K562 (cell line): ENCODE data around the gene ADAMTS15. TPM values are rescaled to one million over a fixed set of nuclear protein-coding genes. Genes with fewer than 3 reads are reported as not detected.

Source experiments
- ATAC-seq: fragments of 200-7000 bp; cut with Tn5 transposase; 3 replicates; pipeline ENCODE4 v1.9.1; 2020; ENCODE audit warnings: moderate library complexity
- BruUV-seq: library from RNA; stranded (reverse); fragments of 400-500 nt; replicated peaks from 2 replicates; lab custom pipeline; 2021; lab: Mats Ljungman, UMichigan
- CTCF ChIA-PET: fragments of 300-600 bp; formaldehyde crosslinking; extraction: SDS; loops from one replicate; lab custom pipeline; 2021; ENCODE audit warnings: low intra/inter-chr PET ratio; lab: Yijun Ruan, JAX
- POLR2A ChIA-PET: fragments of 300-600, 350-650 bp; sonication (Branson Sonifier 250); formaldehyde crosslinking; extraction: SDS; loops from one replicate; lab custom pipeline; 2021; ENCODE audit warnings: antibody characterized with exemption, inconsistent platforms; lab: Yijun Ruan, JAX
- DNase-seq, 4 experiments: peaks; one replicate each; pipeline versions ENCODE4 v3.0.0 to v3.0.0-alpha.2; 2011 to 2018; ENCODE audit warnings: low spot score in 3 of 4, mixed read lengths in 3 of 4; ENCODE audit errors: extremely low read depth in 1 of 4
- FAIRE-seq: peaks from 2 replicates; lab custom pipeline; 2011; peaks lifted over from hg19 to GRCh38; lab: Jason Lieb, UNC
- H2AFZ ChIP-seq: 2 replicates; pipeline ENCODE4 v1.6.0; 2011; ENCODE audit warnings: low read depth, low read length, control low read depth, inconsistent platforms
- H3K27ac ChIP-seq: fragments of 200-600 bp; 3 replicates; pipeline ENCODE4 v1.8.0; 2011; ENCODE audit warnings: low read depth, mild to moderate bottlenecking, control low read depth, inconsistent platforms, low read length, moderate library complexity, mixed read lengths; ENCODE audit errors: extremely low read depth
- H3K27me3 ChIP-seq, 2 experiments: fragments of 300-600 bp in 1 of 2; 2 replicates in 1 of 2; 3 replicates in 1 of 2; pipeline versions ENCODE4 v1.6.0 to v1.8.0; 2011; ENCODE audit warnings: inconsistent platforms in 2 of 2, low read length in 2 of 2, mild to moderate bottlenecking in 1 of 2, mixed read lengths in 1 of 2, moderate library complexity in 1 of 2; ENCODE audit not compliant: control insufficient read depth in 2 of 2, insufficient read depth in 2 of 2
- H3K36me3 ChIP-seq: fragments of 300-600 bp; 3 replicates; pipeline ENCODE4 v1.8.0; 2011; ENCODE audit warnings: mild to moderate bottlenecking, low read length, inconsistent platforms; ENCODE audit not compliant: control insufficient read depth, insufficient read depth
- H3K4me1 ChIP-seq, 2 experiments: fragments of 200-600 bp in 1 of 2; replicated peaks in 1 of 2; 2 replicates in 1 of 2; 3 replicates in 1 of 2; pipeline versions ENCODE4 v1.5.1 to v1.8.0; 2011; ENCODE audit warnings: inconsistent platforms in 2 of 2, low read length in 2 of 2, mild to moderate bottlenecking in 1 of 2, mixed read lengths in 1 of 2, moderate library complexity in 1 of 2; ENCODE audit not compliant: control insufficient read depth in 2 of 2, insufficient read depth in 2 of 2
- H3K4me2 ChIP-seq: 2 replicates; pipeline ENCODE4 v1.6.1; 2011; ENCODE audit warnings: low read length, control low read depth, inconsistent platforms, mixed read lengths; ENCODE audit not compliant: insufficient read depth
- H3K4me3 ChIP-seq: fragments of 200-600 bp; sonication (generic), shearing (Covaris generic); 2 replicates; pipeline ENCODE4 v1.5.1; 2016; ENCODE audit warnings: control low read depth, inconsistent platforms
- H3K79me2 ChIP-seq: fragments of 200-600 bp; 3 replicates; pipeline ENCODE4 v1.8.0; 2011; ENCODE audit warnings: low read length, inconsistent platforms; ENCODE audit not compliant: control insufficient read depth, insufficient read depth
- H3K9ac ChIP-seq, 2 experiments: 2 replicates each; pipeline versions ENCODE4 v1.6.0 to v1.6.1; 2011; ENCODE audit warnings: low read depth in 2 of 2, low read length in 2 of 2, control low read depth in 1 of 2, inconsistent platforms in 1 of 2, mild to moderate bottlenecking in 1 of 2, mixed read lengths in 1 of 2; ENCODE audit not compliant: insufficient read depth in 1 of 2
- H3K9me1 ChIP-seq: one replicate; pipeline ENCODE4 v1.6.0; 2011; ENCODE audit warnings: inconsistent platforms, mild to moderate bottlenecking, low read length, moderate library complexity; ENCODE audit not compliant: control insufficient read depth, insufficient read depth
- H3K9me3 ChIP-seq: replicated peaks from 2 replicates; pipeline ENCODE4 v1.5.1; 2011; ENCODE audit warnings: low read depth, low read length, inconsistent platforms; ENCODE audit not compliant: control insufficient read depth, insufficient read depth
- H4K20me1 ChIP-seq: replicated peaks from 2 replicates; pipeline ENCODE4 v1.6.1; 2011; ENCODE audit warnings: low read length, inconsistent platforms, mixed read lengths; ENCODE audit not compliant: control insufficient read depth, insufficient read depth
- CREBBP ChIP-seq: IDR thresholded peaks from one replicate; pipeline ENCODE4 v1.6.1; 2012; ENCODE audit warnings: low read depth, mild to moderate bottlenecking, control low read depth, inconsistent platforms, low read length
- DPF2 ChIP-seq: fragments of 450-650 bp; IDR thresholded peaks from 2 replicates; pipeline ENCODE4 v1.6.1; 2016
- GATA2 ChIP-seq: sonication (generic); formaldehyde crosslinking; IDR thresholded peaks from 2 replicates; pipeline ENCODE4 v1.4.0; 2020; ENCODE audit warnings: mild to moderate bottlenecking, missing genetic modification reagents
- HDAC6 ChIP-seq: IDR thresholded peaks from 2 replicates; pipeline ENCODE4 v1.6.1; 2012; ENCODE audit warnings: low read depth, mild to moderate bottlenecking, control low read depth, inconsistent platforms, low read length, moderate library complexity
- NR1H2 ChIP-seq: sonication (generic); formaldehyde crosslinking; IDR thresholded peaks from 2 replicates; pipeline ENCODE4 v1.4.0; 2020; ENCODE audit warnings: mild to moderate bottlenecking, missing genetic modification reagents
- PHF20 ChIP-seq: fragments of 450-650 bp; IDR thresholded peaks from 2 replicates; pipeline ENCODE4 v1.6.1; 2018; ENCODE audit not compliant: partially characterized antibody
- THRAP3 ChIP-seq: fragments of 450-650 bp; IDR thresholded peaks from 2 replicates; pipeline ENCODE4 v1.6.1; 2016; ENCODE audit warnings: mild to moderate bottlenecking, inconsistent platforms, borderline replicate concordance
- TRIM24 ChIP-seq, 2 experiments: fragments of 450-650 bp; IDR thresholded peaks; 2 replicates each; pipeline ENCODE4 v1.6.1; 2016
- WGBS: fragments of 100-300 bp; shearing (Covaris generic); methylation state at CpG from one replicate; pipeline ENCODE4 v1.1.6; 2016; ENCODE audit warnings: low coverage, mixed read lengths; ENCODE audit not compliant: insufficient coverage; ENCODE audit errors: missing lambda C conversion rate; 5-methylcytosine and 5-hydroxymethylcytosine counted together
- in situ Hi-C: fragments of 300-500 bp; cut with MboI; formaldehyde crosslinking; loops from 4 replicates; pipeline ENCODE4 v1.15.0; 2018; ENCODE audit warnings: inconsistent platforms, mixed read lengths
- intact Hi-C: fragments of 100-400 bp; cut with micrococcal nuclease; formaldehyde crosslinking; loops from 2 replicates; pipeline ENCODE4 v1.14.2; 2022
- polyA plus RNA-seq, 8 experiments: library from polyadenylated mRNA; depleted of rRNA in 4 of 8; stranded (reverse) in 5 of 8; unstranded in 3 of 8; fragments of >200 nt; fragmentation: Nextera tagmentation in 2 of 8; fragmentation: Illumina TruSeq in 1 of 8; extraction: Ambion mirVana in 2 of 8; extraction: Trizol in 1 of 8; gene quantifications; 2 replicates each; pipeline versions ENCODE4 v1.2.1 to v1.2.3, GENCODE V29; 2011 to 2014; ENCODE audit warnings: inconsistent platforms in 1 of 8, missing spikeins in 1 of 8
- total RNA-seq, 7 experiments: library from RNA; depleted of rRNA in 6 of 7; stranded (reverse); fragments of >200 nt in 6 of 7; fragmentation: Illumina TruSeq in 2 of 7; extraction: Trizol in 2 of 7; gene quantifications; 2 replicates each; pipeline versions ENCODE4 v1.2.1 to v1.2.3, GENCODE V29; 2011 to 2021; ENCODE audit warnings: low replicate concordance in 1 of 7
- TF ChIP-seq, protein P1 (sequence below): IDR thresholded peaks from 2 replicates; pipeline ENCODE4 v1.6.1; 2012; ENCODE audit warnings: low read depth, low read length, improper control_type of control experiment, borderline replicate concordance

ADAMTS15 gene
- total and polyA plus RNA-seq, 9 of the 15 experiments (the other 6 are each of a cell fraction or from before 2014, with no cell fraction given) = 0.04 TPM; not detected in 8

DNA sequence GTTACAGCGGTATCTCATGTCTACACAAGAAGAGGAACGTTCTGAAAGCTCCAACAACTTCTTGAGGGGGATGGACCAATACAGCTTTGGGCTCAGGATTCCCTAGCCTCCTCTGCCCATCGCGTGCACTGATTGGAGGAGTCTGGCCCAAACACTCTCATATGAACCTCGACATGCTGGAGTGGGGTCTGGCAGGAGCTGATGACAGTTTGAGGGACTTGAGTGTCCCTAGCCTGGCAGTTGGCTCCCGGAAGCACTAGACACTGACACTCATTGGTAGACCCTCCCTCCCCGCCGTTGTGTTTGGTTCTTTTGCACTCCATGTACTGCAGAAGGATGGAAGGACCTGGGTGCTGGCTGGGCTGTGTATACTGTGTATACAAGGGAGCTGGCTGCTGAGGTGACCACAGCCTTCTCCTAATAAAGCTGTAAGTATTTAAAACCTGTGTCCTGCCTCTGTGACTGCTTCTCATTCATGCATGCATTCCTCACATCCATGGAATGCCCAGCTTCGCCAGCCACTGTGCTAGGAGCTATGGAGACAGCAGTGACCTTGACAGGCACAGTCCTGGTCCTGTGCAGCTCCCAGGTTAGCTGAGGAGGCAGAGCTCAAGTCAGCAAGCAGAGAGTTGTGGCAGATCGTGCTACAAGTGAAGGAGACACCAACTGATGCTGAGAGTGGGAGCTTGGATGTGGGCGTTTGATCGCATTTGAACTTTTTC, 27.9 kb downstream of the ADAMTS15 start:
- Histone ChIP-seq H3K4me3 (no peak overlapping the region), H3K9ac (no peak overlapping the region), H3K79me2 (no peaks in the 10 kb centered on the region), H3K36me3 (no peaks in the 10 kb centered on the region), H3K27ac (no peak overlapping the region), H3K4me1 (peaks cover 0 to 10% of the 10 kb centered on the region in 2 experiments; a peak in 1 of 5 replicates), H2AFZ (no peak overlapping the region), H3K4me2 (no peak overlapping the region), H3K9me1 (peaks cover 3% of the 10 kb centered on the region), H3K27me3 (peaks cover 25 to 69% of the 10 kb centered on the region in 2 experiments; a peak in 4 of 5 replicates), H4K20me1 (no peaks in the 10 kb centered on the region; the same call in 1 of the 2 replicates), H3K9me3 (no peaks in the 10 kb centered on the region)
- under 1% methylated on average over 12 of the region's 12 CpGs for WGBS
- ATAC-seq (no peak), FAIRE-seq (no peak), DNase-seq (no peak)
- BruUV-seq = no TSS peak
- POLR2A ChIA-PET = interaction anchor here (0.6 to 1.9 kb wide), 3 partner anchors 12 to 434 kb away, joined by 3 to 8 read pairs (median 3); no protein-coding TSS in a partner anchor
- intact Hi-C loops = no loop called here
- no peak for TF ChIP-seq TRIM24 (IDR thresholded peaks at IDR 0.05)
- TF ChIP-seq CREBBP = no peak
- no peak for TF ChIP-seq DPF2
- CTCF ChIA-PET = no interaction called here
- in situ Hi-C loops = no loop called here

DNA sequence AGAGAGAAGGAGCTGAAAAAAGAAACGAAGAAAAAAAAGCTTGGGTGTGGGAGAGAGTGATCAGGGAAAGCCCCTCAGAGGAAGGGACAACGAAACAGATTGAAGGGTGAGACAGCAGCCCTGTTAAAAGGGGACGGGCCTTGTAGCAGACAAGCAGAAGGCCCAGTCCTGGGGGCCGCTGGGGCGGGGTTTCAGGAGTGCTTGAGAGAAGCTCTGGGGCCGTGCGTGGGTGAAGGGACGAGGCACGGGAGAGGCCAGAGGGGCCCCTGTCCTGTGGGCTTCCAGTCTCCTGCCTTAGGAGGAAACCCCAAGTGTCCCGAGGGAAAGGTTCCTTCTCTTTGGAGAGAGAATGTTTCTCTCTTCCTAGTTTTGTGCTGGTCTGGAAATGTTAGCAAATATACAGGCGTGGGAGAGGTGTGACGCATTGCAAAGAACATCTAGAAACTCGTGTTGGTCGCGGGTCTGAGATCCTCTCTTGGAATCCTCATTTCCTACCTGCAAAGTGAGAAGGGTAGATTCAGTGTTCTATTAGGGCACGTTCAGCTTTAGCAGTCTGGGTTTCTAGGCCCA, 28.6 kb downstream of the ADAMTS15 start:
- BruUV-seq = no TSS peak
- intact Hi-C loops = no loop called here
- no peak overlapping the region for H3K4me2 ChIP-seq

More for the DNA sequence above, 28.6 kb downstream of the ADAMTS15 start:
- no peak overlapping the region for H3K9ac ChIP-seq
- TF ChIP-seq GATA2 (CRISPR knock-in tag) (no peak), PHF20 (no peak), THRAP3 (no peak), HDAC6 (no peak), NR1H2 (CRISPR knock-in tag) (no peak)
- TF ChIP-seq, protein P1, sequence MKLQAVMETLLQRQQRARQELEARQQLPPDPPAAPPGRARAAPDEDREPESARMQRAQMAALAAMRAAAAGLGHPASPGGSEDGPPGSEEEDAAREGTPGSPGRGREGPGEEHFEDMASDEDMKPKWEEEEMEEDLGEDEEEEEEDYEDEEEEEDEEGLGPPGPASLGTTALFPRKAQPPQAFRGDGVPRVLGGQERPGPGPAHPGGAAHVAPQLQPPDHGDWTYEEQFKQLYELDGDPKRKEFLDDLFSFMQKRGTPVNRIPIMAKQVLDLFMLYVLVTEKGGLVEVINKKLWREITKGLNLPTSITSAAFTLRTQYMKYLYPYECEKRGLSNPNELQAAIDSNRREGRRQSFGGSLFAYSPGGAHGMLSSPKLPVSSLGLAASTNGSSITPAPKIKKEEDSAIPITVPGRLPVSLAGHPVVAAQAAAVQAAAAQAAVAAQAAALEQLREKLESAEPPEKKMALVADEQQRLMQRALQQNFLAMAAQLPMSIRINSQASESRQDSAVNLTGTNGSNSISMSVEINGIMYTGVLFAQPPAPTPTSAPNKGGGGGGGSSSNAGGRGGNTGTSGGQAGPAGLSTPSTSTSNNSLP = no peak
- ChIA-PET CTCF (no interaction called here), POLR2A (interaction anchor here (1.1 to 1.9 kb wide), 2 partner anchors 13 kb away, joined by 3 to 8 read pairs; no protein-coding TSS in a partner anchor)
- H3K27me3 ChIP-seq = peaks cover 25 to 65% of the 10 kb centered on the region in 2 experiments; a peak in 4 of 5 replicates
- H3K27ac ChIP-seq = no peak overlapping the region
- no peak overlapping the region for H2AFZ ChIP-seq
- peaks cover 0 to 10% of the 10 kb centered on the region in 2 experiments; a peak in 1 of 5 replicates for H3K4me1 ChIP-seq
- no peaks in the 10 kb centered on the region for H3K79me2 ChIP-seq
- no peaks in the 10 kb centered on the region for H3K9me3 ChIP-seq
- H3K4me3 ChIP-seq = no peak overlapping the region
- peaks cover 3% of the 10 kb centered on the region for H3K9me1 ChIP-seq
- 2% methylated on average over 16 of the region's 16 CpGs for WGBS
- FAIRE-seq (no peak), ATAC-seq (no peak), DNase-seq (no peak)
- no peaks in the 10 kb centered on the region; the same call in 1 of the 2 replicates for H4K20me1 ChIP-seq
- H3K36me3 ChIP-seq = no peaks in the 10 kb centered on the region
- in situ Hi-C loops = no loop called here
